Stromal cell of bone marrow (primary cell): ENCODE data around the gene ZMYND15.
A peak's percentile ranks its signal among the peaks of the same experiment; 100 is the strongest.

Experiments used
- DNase-seq: peaks from one replicate; pipeline ENCODE4 v3.0.0-alpha.2; 2012; ENCODE audit warnings: low read depth

The ZMYND15 gene

GRCh38 chr17:4717791-4718190 lies 21.8 kb upstream of the ZMYND15 start:
- DNase-seq = no peak

GRCh38 chr17:4718276-4718675 lies 21.4 kb upstream of the ZMYND15 start:
- DNase-seq = no peak

GRCh38 chr17:4719146-4719545 lies 20.5 kb upstream of the ZMYND15 start:
- DNase-seq = no peak

- no peak for DNase-seq
Observed at GRCh38 chr17:4719684-4720221, 19.9 kb upstream of the ZMYND15 start.

- DNase-seq = no peak
Observed at GRCh38 chr17:4720787-4721186, 18.8 kb upstream of the ZMYND15 start.

GRCh38 chr17:4721203-4722135 lies 18.2 kb upstream of the ZMYND15 start:
- no peak for DNase-seq

- no peak for DNase-seq
Observed at GRCh38 chr17:4722678-4723240, 16.9 kb upstream of the ZMYND15 start.

GRCh38 chr17:4724650-4725049 lies 15.0 kb upstream of the ZMYND15 start:
- no peak for DNase-seq

GRCh38 chr17:4725646-4726310 lies 13.9 kb upstream of the ZMYND15 start:
- DNase-seq = no peak

GRCh38 chr17:4728124-4728523 lies 11.5 kb upstream of the ZMYND15 start:
- DNase-seq = no peak

GRCh38 chr17:4733073-4733531 lies 6.5 kb upstream of the ZMYND15 start:
- DNase-seq = no peak

- no peak for DNase-seq
Observed at GRCh38 chr17:4734857-4735475, 4.7 kb upstream of the ZMYND15 start.

GRCh38 chr17:4735876-4736651 lies 3.6 kb upstream of the ZMYND15 start:
- DNase-seq = no peak

- no peak for DNase-seq
Observed at GRCh38 chr17:4738136-4739121, 1.2 kb upstream of the ZMYND15 start.

GRCh38 chr17:4740025-4740351 lies 355 bp downstream of the ZMYND15 start:
- DNase-seq = no peak

GRCh38 chr17:4740584-4740983 lies 951 bp downstream of the ZMYND15 start:
- DNase-seq = no peak

- no peak for DNase-seq
Observed at GRCh38 chr17:4741544-4741943, 1.9 kb downstream of the ZMYND15 start.

- DNase-seq = no peak
Observed at GRCh38 chr17:4742133-4742532, 2.5 kb downstream of the ZMYND15 start.

- DNase-seq = peak; percentile 14
Observed at GRCh38 chr17:4742629-4743028, 3.0 kb downstream of the ZMYND15 start.

- DNase-seq = no peak
Observed at GRCh38 chr17:4743216-4743615, 3.6 kb downstream of the ZMYND15 start.
